Fibroblast of villous mesenchyme (primary cell): ENCODE data around the gene CATSPER3. TPM values are rescaled to one million over a fixed set of nuclear protein-coding genes. Genes with fewer than 3 reads are reported as not detected.

Source experiments
- DNase-seq: peaks from one replicate; pipeline ENCODE4 v3.0.0-alpha.2; 2010; ENCODE audit warnings: low read depth
- H3K4me3 ChIP-seq: 2 replicates; pipeline ENCODE4 v1.5.1; 2011; ENCODE audit warnings: low read depth, mild to moderate bottlenecking, low read length
- total RNA-seq: library from RNA; depleted of rRNA; stranded (reverse); fragments of >200 nt; gene quantifications from 2 replicates; pipeline ENCODE4 v1.2.3, GENCODE V29; 2012
- TF ChIP-seq, protein P1 (sequence below): IDR thresholded peaks from 2 replicates; pipeline ENCODE4 v1.5.1; 2012; ENCODE audit warnings: low read depth, mild to moderate bottlenecking, low read length; ENCODE audit not compliant: insufficient read depth

Gene CATSPER3
- under 0.01 TPM in 1 of 2 replicates, not detected in the other for total RNA-seq

DNA sequence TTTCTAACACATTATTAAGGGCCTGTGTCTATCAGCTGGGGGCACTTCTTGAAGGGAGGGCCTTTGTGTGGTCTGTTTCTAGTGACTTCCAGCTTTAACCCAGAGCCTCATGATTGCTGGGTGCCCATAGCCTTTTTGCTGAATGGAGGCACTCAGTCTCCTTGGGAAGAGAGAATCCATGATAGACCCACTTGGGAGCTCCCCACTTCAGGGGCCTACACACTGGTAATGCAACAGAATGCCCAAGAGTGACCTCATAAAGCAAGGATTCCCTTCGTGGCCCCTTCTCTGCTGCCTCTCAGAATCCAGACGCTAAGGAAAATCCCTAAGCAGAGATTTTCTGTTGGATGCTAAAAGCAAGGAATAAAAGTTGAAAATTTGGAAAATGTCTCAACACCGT lies at the start of gene CATSPER3:
Gene CATSPER3, plus strand, starts transcription at position 301 of the 400 bp plus-strand sequence. Its CDS starts 85 bp downstream, at position 386.
- no peak within 1 kb of the TSS for H3K4me3 ChIP-seq
- no peak for DNase-seq
- TF ChIP-seq, protein P1, sequence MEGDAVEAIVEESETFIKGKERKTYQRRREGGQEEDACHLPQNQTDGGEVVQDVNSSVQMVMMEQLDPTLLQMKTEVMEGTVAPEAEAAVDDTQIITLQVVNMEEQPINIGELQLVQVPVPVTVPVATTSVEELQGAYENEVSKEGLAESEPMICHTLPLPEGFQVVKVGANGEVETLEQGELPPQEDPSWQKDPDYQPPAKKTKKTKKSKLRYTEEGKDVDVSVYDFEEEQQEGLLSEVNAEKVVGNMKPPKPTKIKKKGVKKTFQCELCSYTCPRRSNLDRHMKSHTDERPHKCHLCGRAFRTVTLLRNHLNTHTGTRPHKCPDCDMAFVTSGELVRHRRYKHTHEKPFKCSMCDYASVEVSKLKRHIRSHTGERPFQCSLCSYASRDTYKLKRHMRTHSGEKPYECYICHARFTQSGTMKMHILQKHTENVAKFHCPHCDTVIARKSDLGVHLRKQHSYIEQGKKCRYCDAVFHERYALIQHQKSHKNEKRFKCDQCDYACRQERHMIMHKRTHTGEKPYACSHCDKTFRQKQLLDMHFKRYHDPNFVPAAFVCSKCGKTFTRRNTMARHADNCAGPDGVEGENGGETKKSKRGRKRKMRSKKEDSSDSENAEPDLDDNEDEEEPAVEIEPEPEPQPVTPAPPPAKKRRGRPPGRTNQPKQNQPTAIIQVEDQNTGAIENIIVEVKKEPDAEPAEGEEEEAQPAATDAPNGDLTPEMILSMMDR: no peak

DNA sequence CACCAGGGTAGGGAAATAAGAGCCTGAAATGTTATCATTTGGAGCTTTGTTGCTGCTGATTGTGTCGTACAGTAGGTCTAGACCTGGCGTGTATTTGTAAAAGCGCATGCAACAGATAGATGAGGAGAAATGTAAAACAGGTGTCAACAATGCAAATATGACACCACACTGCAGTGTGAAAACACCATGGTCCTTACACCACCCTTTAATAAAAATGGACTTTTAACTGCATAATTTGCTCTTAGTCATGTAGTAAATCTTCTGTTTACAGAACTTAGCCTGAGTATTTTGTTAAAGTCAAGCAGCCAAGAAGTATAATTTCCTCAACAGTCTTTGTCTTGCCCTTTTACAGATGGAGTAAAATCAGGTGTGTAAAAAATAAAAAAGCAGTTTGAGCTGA lies 48.8 kb upstream of the CATSPER3 start:
- no peak overlapping the region for H3K4me3 ChIP-seq
- no peak for DNase-seq
- TF ChIP-seq, protein P1: no peak

DNA sequence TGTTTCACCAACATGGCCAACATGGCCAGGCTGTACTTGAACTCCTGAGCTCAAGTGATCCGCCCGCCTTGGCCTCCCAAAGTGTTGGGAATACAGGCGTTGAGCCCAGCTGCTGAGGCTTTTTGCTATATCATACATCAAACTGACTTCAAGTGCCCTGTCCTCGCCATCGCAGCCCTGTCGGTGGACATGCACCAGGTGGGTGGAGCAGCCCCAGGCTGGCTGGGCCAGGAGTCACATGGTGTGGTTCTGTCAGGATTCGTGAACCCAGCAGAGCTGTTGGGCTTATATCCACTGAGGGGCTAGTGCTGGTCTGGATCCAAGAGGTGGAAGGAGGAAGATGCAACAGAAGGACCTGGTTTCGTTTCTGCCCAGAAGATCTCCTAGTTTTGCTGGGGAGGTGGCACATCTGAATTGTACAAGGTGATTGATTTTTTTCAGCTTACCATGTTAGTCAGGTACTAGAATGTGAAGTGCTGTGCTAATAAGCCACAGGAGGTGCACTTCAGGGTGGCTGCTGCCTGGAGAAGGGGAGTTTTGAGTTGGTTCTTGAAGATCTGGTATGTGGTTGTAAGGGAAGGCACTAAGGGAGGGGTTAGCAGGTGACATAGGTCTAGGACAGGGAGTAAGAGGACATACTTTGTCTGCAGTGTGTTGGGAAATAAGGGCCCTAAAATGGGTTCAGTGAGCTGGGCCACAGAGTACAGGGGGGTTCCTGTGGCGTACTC lies 46.7 kb upstream of the CATSPER3 start:
- no peak for DNase-seq
- no peak overlapping the region for H3K4me3 ChIP-seq
- TF ChIP-seq, protein P1: no peak

DNA sequence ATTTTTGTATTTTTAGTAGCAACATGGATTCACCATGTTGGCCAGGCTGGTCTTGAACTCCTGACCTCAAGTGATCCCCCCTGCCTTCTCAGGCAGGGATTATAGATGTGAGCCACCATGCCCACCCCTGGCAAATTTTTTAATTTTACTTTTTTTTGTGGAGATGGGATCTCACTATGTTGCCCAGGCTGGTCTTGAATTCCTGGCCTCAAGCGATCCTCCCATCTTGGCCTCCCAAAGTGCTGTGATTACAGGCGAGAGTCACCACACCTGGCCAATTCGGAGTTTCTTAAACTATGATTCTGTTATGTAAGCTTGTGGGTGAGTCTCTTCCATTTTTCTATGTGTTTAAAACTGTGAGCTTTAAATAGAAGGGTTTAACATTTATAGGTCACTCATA lies 35.2 kb upstream of the CATSPER3 start:
- no peak overlapping the region for H3K4me3 ChIP-seq
- no peak for DNase-seq
- TF ChIP-seq, protein P1: no peak

DNA sequence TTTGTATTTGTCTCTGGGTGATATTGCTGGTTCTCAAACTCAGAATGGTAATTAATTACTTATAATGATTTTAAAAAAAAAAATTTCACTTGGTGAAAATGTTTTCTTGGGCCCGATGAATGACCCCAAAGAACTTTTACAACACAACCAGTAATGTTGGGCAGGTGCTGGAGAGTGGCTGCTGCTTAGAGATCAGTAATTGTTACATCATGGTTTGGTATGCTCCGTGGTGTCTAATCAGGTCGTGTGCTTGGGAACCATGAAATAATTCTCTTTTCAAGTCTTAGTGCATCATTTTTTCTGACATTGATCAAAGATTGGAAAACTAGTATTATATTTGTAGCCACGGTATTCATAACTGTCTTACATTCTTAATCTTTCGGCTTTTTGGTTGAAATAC lies 33.5 kb upstream of the CATSPER3 start:
- no peak for DNase-seq
- H3K4me3 ChIP-seq: no peak overlapping the region
- TF ChIP-seq, protein P1: no peak

DNA sequence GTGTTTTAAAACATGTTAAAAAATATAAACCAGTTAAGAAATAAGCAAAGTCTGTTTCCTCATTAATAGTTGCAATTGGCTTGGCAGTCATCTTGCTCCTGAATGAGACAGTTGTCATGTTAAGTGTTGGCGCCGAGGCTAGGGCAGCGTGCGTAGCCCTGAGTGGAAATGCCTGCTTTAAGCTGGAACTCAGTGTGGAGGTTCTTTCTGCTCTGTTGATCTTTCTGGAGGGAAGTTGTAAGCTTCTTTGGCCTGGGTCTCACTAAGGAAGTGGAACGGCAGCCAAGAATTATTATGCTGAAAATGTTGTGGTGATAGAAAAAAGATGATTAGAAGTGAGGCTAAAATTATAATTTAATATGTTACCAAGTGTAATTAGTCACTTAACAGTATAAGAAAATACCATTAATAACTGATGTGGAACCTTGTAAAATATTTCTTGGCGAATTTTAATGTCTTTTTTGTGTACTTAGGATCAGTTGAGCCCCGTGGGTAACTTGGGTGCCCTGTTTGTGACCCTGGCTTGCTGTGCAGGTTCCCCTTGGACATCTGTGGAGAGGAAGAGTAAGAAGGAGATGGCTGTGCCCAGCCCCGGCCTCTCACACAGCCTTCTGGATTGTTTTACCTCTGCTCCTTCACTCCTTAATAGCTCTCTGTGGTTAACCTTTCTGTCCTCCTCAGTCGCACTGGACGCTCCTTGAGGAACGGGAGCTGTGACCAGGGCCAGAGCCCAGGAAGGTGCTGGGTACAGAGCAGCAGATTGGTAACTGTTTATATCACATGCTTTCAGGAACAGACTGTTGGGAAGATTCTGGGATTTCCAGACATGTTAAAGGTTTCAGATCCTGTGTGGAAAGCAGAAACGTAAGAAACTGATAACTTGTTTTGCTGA lies 31.8 kb upstream of the CATSPER3 start:
- TF ChIP-seq, protein P1: no peak
- H3K4me3 ChIP-seq: no peak overlapping the region
- no peak for DNase-seq
